ENCODE results near the gene TRIO. TPM values are rescaled to one million over a fixed set of nuclear protein-coding genes. Genes with fewer than 3 reads are reported as not detected.
A peak's percentile ranks its signal among the peaks of the same experiment; 100 is the strongest.

TRIO gene
- total RNA-seq, 4 donors from 2014 or later: 67.4 to 103 (median 94.7) TPM

- TF ChIP-seq, protein P1, sequence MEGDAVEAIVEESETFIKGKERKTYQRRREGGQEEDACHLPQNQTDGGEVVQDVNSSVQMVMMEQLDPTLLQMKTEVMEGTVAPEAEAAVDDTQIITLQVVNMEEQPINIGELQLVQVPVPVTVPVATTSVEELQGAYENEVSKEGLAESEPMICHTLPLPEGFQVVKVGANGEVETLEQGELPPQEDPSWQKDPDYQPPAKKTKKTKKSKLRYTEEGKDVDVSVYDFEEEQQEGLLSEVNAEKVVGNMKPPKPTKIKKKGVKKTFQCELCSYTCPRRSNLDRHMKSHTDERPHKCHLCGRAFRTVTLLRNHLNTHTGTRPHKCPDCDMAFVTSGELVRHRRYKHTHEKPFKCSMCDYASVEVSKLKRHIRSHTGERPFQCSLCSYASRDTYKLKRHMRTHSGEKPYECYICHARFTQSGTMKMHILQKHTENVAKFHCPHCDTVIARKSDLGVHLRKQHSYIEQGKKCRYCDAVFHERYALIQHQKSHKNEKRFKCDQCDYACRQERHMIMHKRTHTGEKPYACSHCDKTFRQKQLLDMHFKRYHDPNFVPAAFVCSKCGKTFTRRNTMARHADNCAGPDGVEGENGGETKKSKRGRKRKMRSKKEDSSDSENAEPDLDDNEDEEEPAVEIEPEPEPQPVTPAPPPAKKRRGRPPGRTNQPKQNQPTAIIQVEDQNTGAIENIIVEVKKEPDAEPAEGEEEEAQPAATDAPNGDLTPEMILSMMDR (IDR thresholded peaks at IDR 0.05): peak in 2 of 6 experiments; percentile 7 to 22
- no peak for TF ChIP-seq POLR2A (IDR thresholded peaks at IDR 0.05)
- Histone ChIP-seq H3K36me3 (no peaks in the 10 kb centered on the region), H3K4me3 (replicated peaks in 1 of 3) (no peak overlapping the region), H3K4me1 (peaks cover 7 to 8% of the 10 kb centered on the region in 2 donors), H3K27ac (no peak overlapping the region), H3K9me3 (no peaks in the 10 kb centered on the region), H3K27me3 (no peaks in the 10 kb centered on the region)
- 80 to 83% methylated on average over 9 to 10 of the region's 10 CpGs for WGBS, 2 donors
- DNase-seq: no peak
- intact Hi-C loops (cut with DNase I): no loop called here
Measured at GRCh38 chr5:14326035-14326903, 183.1 kb downstream of the TRIO start.

DNA sequence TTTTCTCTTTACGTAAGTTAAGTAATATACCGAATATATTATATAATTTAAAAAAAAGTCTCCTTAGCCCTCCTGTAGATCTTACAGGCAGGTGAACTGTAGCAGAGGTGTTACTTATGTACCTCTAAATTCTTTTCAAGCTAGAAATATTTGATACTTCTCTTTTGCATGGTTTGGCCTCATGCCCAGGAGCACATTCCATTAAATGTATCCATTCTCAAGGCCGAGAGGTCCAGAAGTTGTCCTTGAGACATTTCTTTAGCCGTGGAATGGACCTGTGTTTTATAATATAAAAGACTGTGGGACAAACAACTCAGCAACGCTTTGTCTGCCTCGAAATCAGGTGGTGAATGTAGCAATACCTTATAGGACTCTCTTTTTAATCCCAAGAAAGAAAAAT, 184.5 kb downstream of the TRIO start:
- DNase-seq: peak; percentile 10 to 46
- WGBS, 2 donors: 66 to 75% methylated on average over 6 of the region's 6 CpGs

GRCh38 chr5:14328144-14328543, 185.0 kb downstream of the TRIO start:
- intact Hi-C loops (cut with DNase I): no loop called here
- Histone ChIP-seq H3K27ac (no peak overlapping the region), H3K9me3 (no peaks in the 10 kb centered on the region), H3K4me1 (no peaks in the 10 kb centered on the region), H3K27me3 (no peaks in the 10 kb centered on the region), H3K4me3 (replicated peaks in 1 of 3) (no peak overlapping the region), H3K36me3 (no peaks in the 10 kb centered on the region)
- WGBS, 2 donors: 72 to 75% methylated on average over 14 of the region's 14 CpGs
- no peak for DNase-seq
- no peak for TF ChIP-seq POLR2A (IDR thresholded peaks at IDR 0.05)
- TF ChIP-seq, protein P1 (IDR thresholded peaks at IDR 0.05): no peak

More for the DNA sequence above, 184.5 kb downstream of the TRIO start:
- Histone ChIP-seq H3K4me1 (peaks cover 4 to 5% of the 10 kb centered on the region in 2 donors), H3K9me3 (no peaks in the 10 kb centered on the region), H3K27ac (no peak overlapping the region), H3K4me3 (replicated peaks in 1 of 3) (no peak overlapping the region), H3K36me3 (no peaks in the 10 kb centered on the region), H3K27me3 (no peaks in the 10 kb centered on the region)
- TF ChIP-seq, protein P1 (IDR thresholded peaks at IDR 0.05): no peak
- TF ChIP-seq POLR2A (IDR thresholded peaks at IDR 0.05): no peak
- intact Hi-C loops (cut with DNase I): no loop called here

DNA sequence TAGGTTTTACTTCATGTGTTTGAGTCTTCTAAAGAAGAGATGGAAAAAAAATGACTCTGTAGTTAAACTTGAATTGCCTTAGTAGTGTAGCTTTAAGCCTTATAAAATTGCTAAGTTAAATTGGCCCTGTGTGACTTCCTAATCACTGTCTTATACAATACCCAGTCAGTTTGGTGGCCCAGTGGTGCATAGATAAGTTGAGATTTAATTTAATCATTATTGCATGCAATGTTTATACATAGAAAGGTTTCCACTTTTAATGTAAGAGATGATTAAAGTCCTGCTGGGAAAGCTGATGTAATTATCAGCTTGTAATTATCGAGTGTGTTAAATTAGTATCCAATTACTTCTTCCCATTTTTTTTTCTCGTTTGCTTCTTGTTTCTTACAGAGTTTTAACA, 187.1 kb downstream of the TRIO start:
- Histone ChIP-seq H3K36me3 (no peaks in the 10 kb centered on the region), H3K27ac (no peak overlapping the region), H3K4me1 (no peaks in the 10 kb centered on the region), H3K4me3 (replicated peaks in 1 of 3) (no peak overlapping the region), H3K9me3 (no peaks in the 10 kb centered on the region), H3K27me3 (no peaks in the 10 kb centered on the region)
- DNase-seq: no peak
- intact Hi-C loops (cut with DNase I): no loop called here
- no peak for TF ChIP-seq POLR2A (IDR thresholded peaks at IDR 0.05)
- TF ChIP-seq, protein P1 (IDR thresholded peaks at IDR 0.05): no peak
- WGBS, 2 donors: 92 to 93% methylated on average over 2 of the region's 2 CpGs

DNA sequence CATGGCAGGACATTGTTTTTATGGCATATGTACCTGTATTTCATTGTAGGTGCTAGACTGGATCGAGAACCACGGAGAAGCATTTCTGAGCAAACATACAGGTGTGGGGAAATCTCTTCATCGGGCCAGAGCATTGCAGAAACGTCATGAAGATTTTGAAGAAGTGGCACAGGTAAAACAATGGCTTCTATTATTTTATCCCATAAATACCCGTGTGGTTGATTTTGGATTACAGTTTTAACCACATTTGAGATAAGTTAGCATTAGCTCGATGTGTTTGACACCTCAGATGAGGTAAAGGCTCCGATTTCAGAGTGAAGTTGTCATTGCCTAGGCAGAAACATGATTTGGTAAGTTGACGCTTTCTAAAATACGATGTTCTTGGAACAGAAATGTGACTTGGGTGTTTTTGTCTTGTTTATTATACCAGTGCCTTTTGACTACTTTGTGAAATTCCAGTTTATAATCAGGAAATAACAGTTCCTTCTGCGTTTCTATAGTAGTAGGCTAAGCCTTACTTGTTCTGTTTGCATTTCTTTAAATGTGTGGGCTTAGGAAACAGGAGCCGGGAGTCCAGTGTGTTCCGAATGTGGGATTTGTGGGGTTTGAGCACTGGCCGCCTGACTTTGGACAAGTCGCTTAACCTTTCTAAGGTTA, 187.7 kb downstream of the TRIO start:
- Histone ChIP-seq H3K4me1 (no peaks in the 10 kb centered on the region), H3K36me3 (no peaks in the 10 kb centered on the region), H3K27me3 (no peaks in the 10 kb centered on the region), H3K4me3 (replicated peaks in 1 of 3) (no peak overlapping the region), H3K9me3 (no peaks in the 10 kb centered on the region), H3K27ac (no peak overlapping the region)
- WGBS, 2 donors: 88 to 93% methylated on average over 14 of the region's 14 CpGs
- TF ChIP-seq, protein P1 (IDR thresholded peaks at IDR 0.05): no peak
- no peak for TF ChIP-seq POLR2A (IDR thresholded peaks at IDR 0.05)
- no peak for DNase-seq
- intact Hi-C loops (cut with DNase I): no loop called here
